Stimulated activated naive CD4-positive, alpha-beta T cell (primary cell): Measurements from ENCODE around the gene SLC7A7.
"Not testable (repeated sequence)": the region's sequence is repeated elsewhere in the genome, so short reads cannot be mapped to it uniquely, and the experiment has no call there.

Experiments used
- DNase-seq, 6 experiments: peaks; one replicate each; lab custom pipeline; 2025; lab: John Stamatoyannopoulos, UW

SLC7A7 gene

GRCh38 chr14:22753586-22753985 lies 61.6 kb downstream of the SLC7A7 start:
- DNase-seq = no peak

- DNase-seq = no peak
Observed at GRCh38 chr14:22752422-22752821, 62.8 kb downstream of the SLC7A7 start.

GRCh38 chr14:22748631-22749068 lies 66.6 kb downstream of the SLC7A7 start:
- no peak for DNase-seq

- no peak for DNase-seq
Observed at GRCh38 chr14:22748206-22748605, 67.0 kb downstream of the SLC7A7 start.

GRCh38 chr14:22747769-22748168 lies 67.5 kb downstream of the SLC7A7 start:
- DNase-seq = no peak

- DNase-seq = no peak
Observed at GRCh38 chr14:22740020-22740419, 75.2 kb downstream of the SLC7A7 start.

- no peak for DNase-seq
Observed at GRCh38 chr14:22739423-22739822, 75.8 kb downstream of the SLC7A7 start.

- DNase-seq = no peak
Observed at GRCh38 chr14:22737052-22737451, 78.2 kb downstream of the SLC7A7 start.

GRCh38 chr14:22736384-22736783 lies 78.9 kb downstream of the SLC7A7 start:
- DNase-seq = not testable (repeated sequence)

GRCh38 chr14:22735096-22735495 lies 80.1 kb downstream of the SLC7A7 start:
- DNase-seq = no peak

GRCh38 chr14:22733829-22734228 lies 81.4 kb downstream of the SLC7A7 start:
- no peak for DNase-seq

- DNase-seq = not testable (repeated sequence)
Observed at GRCh38 chr14:22732062-22732461, 83.2 kb downstream of the SLC7A7 start.

GRCh38 chr14:22726012-22726411 lies 89.2 kb downstream of the SLC7A7 start:
- no peak for DNase-seq

- not testable (repeated sequence) for DNase-seq
Observed at GRCh38 chr14:22725374-22725773, 89.9 kb downstream of the SLC7A7 start.

- not testable (repeated sequence) for DNase-seq
Observed at GRCh38 chr14:22724847-22725246, 90.4 kb downstream of the SLC7A7 start.

- no peak for DNase-seq
Observed at GRCh38 chr14:22723815-22724214, 91.4 kb downstream of the SLC7A7 start.
